Astrocyte (in vitro differentiated cells and primary cell): ENCODE results near the gene CLMP.

Source experiments
- CTCF ChIP-seq: IDR thresholded peaks from 2 replicates; pipeline ENCODE4 v1.5.1; 2011; ENCODE audit warnings: low read depth, mild to moderate bottlenecking, inconsistent platforms, low read length, moderate library complexity; ENCODE audit not compliant: insufficient read depth
- EZH2 ChIP-seq: IDR thresholded peaks from 2 replicates; pipeline ENCODE4 v1.6.1; 2012; ENCODE audit warnings: mild to moderate bottlenecking, low read length, inconsistent platforms; ENCODE audit not compliant: insufficient read depth

- TF ChIP-seq CTCF (no peak), EZH2 (no peak)
Observed at GRCh38 chr11:123231256-123231655, 36.2 kb upstream of the CLMP start.
